Renal pelvis (tissue), 4 donors: ENCODE measurements around the gene COL4A1. TPM values are rescaled to one million over a fixed set of nuclear protein-coding genes. Genes with fewer than 3 reads are reported as not detected.

Experiments
- DNase-seq: peaks from one replicate; pipeline ENCODE4 v3.0.0-alpha.2; 2013
- polyA plus RNA-seq, 3 donors: library from polyadenylated mRNA; unstranded; fragments of 120-200 nt; gene quantifications; one replicate each; pipeline ENCODE4 v1.2.1, GENCODE V29; 2013; ENCODE audit not compliant: insufficient read length in 3 of 3

Gene COL4A1
- polyA plus RNA-seq, 3 donors = 465 to 569 (median 551) TPM

DNA sequence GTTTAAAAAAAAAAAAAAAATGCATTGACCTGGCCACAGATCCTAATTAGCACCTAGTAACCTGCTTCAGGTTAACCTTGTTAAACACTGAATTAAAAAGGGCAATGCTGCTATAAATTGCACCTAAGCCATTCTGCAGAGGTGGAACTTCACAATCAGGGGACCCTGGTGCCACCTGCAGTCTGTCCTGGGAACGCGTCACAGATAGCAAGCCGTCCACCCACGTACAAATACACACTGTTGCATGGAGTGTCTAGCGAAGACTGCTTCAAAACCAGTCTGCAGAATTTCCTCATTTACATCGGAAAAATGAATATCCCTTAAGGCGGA, 169.3 kb downstream of the COL4A1 start:
- no peak for DNase-seq

DNA sequence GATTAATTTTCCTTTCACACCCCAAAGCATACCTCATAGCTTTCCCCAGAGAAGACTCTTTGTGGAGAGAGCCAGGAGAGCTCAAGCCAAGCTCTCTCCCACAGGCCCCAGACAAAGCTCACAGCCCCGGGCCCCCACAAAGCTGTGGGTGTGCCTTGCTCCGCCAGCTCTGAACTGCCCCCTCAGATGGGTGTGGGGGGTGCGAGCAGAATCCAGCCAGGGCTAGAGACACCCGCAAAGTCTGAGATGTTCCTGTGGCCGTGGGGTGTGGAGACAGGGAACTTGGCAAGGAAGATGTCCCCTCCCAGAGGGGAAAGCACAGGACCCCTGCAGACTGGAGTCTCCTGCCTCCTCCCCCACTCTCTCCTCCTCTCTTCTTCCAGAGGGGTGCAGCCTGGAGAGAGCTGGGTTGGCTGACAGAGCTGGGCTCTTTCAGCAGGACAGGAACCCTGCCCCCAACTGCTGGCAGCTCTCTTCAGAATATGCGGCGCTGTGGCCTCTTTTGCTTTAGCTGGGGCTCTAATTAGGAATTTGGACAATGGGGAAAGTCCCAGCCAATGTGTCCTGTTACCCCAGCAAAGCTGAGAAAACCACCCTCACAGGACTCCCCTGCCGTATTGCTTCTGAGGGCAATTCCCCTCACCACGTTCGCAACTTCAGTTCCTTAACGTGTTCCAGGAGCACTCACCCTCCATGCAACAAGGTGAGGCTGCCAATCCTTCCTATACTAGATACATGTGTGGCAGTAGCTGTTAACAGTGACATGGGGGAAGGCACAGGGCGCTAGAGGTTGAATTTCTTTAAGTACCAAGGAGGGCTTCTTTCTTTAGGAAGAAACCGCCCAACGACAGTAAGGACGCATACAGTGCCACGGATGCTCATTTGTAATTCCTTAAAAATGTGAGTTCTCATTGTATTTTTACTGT, 170.0 kb downstream of the COL4A1 start:
- DNase-seq = no peak

DNA sequence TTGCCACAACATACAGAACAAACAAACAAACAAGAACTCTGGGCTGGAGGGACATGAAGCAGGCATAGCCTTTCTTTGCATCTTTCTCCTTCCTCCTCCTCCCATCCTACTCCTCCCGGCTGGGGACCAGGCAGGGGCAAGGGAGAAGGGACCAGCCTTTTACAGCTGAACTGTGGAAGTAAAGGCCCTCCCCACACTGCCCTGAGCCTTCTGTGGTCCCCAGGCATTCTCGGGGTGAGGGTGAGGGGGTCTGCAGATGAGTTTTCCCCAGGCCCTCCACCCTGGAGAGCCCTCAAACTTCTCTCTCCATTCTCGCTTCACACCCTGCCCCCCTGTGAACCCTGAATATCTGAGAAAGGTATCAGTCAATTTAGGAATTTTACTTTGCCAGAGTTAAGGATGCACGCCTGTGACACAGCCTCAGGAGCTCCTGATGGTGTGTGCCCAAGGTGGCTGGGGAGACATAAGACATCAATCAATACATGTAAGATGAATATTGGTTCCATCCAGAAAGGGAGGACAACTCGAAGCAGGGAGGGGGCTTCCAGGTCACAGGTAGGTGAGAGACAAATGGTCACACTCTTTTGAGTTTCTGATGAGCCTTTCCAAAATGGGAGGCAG, 170.9 kb downstream of the COL4A1 start:
- DNase-seq = no peak

DNA sequence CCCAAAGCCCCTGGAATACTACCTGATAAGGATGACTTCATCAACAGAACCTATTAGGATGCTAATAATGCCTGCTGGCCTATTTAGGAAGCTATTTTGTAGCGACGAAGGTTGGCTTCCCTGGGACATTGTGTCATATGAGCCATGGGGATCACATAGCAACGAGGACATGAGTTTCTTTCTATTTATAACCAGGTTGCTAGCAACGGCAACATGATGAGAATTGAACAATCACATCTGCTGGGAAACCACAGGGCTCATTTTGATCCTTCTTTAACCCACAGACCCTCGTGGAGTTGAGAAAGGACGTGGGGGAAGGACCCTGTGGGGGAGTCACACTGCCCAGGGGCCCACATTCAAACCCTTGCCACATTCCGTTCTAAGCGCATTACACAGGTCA, 172.2 kb downstream of the COL4A1 start:
- DNase-seq = peak; percentile 58

DNA sequence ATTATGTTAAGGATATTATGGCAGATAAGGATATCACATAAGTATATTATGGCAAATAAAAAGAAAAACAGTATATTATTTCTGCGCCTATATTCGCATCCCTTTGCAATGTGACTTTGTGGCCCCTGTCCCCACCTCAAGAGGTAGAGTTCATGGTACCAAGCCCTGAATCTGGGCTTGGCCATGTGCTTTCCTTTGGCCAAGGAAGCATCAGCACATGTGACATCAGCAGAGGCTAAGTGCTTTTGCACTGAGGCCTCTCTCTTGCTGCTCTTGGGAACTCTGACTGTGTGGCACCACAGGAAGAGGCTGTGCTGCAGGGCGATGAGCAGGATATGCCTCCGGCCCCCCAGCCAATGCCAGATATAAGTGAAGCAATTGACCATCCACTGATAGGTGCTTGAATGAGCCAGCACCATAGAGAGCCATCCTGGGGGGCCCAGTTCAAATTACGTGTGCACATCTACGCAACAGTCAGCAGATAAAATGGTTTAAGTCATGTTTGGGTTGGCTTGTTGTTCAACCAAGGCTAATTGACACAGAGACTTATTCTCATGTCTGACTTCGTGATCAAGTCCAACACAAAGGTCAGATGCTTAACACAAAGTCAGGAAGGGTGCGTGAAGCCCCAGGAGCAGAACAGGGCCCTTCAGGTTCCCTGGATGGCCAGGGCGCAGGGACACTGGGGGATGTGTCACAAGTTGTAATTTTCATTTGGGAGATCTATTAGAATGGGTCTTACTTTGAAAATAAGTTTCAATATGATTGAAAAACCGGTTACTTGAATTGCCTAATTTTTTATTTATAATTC, 173.3 kb downstream of the COL4A1 start:
- DNase-seq = no peak

DNA sequence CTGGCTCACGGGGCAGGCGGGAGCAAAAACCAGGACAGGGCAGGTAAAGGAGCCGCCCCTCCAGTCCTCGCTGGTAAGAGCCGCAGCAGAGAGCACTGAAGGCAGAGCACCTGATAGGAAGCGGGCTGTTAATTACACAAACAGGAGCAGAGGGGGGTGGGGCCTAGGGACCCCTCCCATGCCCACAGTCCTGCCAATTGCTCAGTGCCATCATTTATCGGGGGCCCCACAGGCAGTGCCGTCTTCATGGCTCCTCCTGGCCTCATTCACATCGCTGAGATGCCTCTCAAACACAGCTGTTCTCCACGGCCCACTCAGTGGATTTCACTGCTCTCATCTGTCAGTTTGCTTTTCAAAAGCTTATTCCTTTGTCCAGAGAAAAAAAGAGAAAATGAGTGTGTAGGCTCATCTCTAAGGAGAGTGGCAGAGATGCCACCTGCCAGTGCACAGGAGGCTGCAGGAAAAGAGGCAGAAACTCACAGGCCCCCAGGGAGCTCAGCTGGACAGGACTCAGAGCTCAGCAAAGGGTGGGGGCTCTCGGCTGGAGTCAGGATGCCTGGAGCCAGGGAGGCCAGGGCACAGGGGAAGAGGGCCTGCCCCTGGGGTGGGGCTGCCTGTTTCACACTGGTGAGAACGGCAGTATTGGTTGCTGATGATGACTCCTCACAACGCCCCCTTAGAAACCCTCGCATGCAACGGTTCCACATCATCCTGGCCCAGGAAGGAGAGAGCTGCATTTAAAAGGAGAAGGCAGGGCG, 174.6 kb downstream of the COL4A1 start:
- DNase-seq = no peak

DNA sequence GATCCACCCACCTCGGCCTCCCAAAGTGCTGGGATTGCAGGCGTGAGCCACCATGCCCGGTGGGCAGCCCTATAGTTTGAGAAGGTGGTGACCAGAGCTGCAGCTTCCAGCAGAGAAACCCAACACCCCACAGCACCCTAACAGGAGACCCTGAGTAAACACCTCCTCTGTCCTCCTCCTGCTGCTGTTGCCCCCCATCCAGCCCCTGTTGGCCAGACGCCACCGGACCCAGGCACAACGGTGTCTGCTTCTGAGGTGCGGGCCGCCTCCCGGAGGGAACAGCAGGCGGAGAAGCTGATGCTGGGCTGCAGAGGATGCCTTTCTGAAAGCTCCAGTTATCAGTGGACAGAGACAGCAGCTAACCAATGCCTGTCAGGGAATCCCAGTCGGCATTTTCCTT, 175.5 kb downstream of the COL4A1 start:
- no peak for DNase-seq

DNA sequence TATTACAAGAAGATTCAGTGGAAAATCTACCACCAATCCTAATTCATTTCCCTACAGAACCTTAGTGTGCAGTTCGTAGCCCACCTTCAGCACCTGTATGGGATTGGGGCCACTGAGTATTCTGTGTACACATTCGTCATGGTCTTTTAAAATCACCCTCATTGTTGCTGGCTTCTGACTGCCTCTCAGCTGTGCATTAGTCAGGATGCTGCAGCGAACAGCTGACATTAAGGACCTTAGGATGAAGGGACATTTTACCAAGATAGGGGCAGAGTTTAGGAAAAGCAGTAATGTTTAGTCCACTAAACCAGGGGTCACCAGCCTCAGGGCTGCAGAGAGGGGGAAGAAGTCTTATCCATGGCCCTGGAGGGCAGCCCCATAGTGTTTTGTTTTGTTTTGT, 176.5 kb downstream of the COL4A1 start:
- DNase-seq = no peak

DNA sequence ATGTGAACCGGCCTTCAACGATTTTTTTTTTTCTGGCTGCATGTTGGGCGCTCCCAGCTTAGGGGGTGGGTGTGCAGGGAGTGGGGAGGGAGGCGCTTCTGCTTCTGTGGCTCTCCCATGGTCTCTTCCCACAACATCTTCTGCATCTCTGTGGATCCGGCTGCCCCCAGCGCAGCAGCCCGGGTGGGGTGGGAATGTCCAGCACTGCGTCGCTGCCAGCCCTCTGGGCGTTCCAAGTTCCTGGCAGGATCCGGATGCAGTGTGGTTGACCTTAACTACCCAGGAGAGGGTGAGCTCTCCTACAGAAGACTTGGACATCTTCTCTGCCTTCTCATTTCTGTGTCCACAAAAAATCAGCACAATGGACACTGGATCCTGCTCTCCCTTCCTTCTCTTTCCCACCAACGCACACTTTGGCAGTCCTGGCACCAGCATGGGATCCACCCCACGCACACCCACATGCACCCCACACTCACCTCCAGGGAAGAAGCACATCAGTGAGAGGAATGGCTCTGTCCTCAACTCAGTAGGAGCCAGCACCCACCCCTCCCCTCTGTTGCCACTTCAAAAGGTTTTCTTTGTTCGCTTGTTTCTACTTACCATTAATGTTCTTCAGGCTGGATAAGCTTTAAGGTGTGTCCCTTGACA, 177.3 kb downstream of the COL4A1 start:
- DNase-seq = no peak

DNA sequence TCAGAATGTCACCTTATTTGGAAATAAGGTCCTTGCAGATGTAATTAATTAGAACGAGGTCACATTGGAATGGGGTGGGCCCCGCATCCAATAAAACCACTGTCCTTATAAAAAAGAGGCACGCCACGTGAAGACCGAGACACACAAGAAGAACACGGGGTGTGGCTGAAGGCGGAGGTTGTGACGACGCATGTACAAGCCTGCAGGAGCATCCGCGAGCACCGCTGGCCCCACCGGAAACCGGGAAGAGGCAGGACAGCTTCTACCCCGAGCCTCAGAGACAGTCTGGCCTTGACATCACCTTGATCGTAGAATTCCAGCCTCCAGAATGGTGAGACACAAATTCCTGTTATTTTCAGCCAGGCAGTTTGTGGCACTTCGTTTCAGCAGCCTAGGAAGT, 177.9 kb downstream of the COL4A1 start:
- DNase-seq = no peak

DNA sequence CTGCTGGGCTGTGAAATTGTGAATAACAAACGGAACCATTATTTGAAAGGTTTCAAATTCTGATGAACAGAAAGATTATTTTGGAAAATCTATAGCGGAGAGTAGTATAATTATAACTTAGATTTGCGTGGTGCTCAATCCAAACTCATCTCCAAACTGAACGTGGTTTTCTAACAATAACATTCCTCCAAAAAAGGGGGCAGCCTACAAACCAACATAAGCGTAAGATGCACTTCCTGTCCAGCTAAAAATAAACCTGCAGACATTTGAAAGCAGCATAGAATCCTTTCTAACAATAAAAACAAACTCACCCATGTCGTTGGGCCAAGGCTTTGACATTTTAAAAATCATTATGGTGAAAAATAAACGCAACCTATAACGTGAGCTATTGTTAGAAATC, 178.4 kb downstream of the COL4A1 start:
- no peak for DNase-seq

DNA sequence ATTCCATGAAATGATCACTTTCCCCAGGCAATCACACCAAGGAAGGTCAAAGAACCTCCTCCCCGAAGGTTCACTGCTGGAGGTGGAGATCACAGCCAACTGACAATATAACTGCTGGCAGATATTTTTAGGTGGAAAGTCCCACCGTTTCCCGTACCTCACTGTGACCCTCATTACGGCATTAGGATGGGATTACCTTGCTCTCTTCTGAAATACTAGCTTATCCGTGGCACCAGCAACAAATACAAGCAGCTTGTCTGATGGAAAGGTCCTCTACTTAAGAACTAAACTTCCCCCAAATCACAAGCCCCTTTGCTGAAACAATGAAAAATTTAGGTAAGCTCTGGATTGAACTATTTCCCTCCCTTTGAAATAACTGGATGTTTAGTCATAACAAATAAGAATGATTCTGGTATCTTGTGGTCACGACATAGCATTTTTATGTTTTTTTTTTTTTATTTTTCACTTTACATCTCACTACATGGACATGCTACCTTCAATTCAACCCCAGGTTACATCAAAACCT, 178.9 kb downstream of the COL4A1 start:
- no peak for DNase-seq

DNA sequence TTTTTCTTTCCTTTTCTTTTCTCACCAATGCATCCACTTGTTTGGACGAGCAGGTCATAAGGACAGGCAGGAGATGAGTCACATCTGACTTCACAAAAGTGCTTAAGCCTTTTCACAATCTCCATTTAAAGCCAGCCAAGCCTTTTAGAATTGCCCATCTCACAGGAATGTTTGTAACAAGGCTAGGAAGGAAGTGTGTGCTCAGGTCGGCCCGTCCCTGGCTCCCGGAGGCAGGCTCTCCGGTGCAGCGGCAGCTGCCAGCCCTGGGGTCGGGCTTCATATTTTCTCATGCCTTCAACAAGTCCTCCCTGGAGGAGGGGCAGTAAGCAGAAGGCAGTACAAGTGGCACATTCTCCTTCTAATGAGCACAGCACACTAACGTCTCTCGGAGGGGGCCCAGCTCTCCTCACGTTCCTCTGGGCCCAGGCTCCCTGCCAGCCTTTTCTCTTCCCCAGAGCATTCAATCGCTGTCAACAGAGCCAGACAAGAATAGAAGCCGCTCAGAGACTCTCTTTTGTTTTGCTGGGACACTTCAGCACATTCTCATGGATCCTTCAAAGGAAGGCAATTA, 180.5 kb downstream of the COL4A1 start:
- no peak for DNase-seq

DNA sequence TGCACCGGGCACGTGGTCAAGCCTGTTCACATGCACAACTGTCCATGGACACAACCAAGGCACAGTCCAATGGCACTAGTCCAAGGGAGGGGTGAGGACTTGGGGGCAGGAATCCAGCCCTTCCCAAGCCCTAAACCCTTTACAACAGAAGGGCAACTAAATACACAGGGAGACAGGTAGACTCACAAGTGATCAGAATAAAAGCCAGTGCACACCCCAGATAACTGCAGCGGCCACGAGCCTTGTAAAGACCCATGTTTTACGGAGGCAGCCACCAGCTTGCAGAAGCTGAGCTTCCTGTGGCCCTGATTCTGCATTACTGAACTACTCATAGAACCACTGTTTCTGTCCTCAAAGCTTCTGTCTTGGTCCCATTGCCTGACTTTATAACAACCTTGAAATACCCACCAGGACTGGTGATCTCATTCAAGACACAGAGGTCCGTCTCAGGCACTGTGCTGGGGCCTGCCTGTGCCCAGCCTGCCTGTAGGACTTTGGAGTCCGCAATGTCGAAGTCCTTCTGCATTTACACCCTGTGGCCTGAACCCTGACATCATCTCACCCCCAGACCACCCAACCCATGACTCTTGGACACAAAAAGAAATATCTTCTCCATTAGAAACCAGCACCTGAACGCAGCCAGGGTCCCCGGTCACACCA, 181.2 kb downstream of the COL4A1 start:
- DNase-seq = no peak

DNA sequence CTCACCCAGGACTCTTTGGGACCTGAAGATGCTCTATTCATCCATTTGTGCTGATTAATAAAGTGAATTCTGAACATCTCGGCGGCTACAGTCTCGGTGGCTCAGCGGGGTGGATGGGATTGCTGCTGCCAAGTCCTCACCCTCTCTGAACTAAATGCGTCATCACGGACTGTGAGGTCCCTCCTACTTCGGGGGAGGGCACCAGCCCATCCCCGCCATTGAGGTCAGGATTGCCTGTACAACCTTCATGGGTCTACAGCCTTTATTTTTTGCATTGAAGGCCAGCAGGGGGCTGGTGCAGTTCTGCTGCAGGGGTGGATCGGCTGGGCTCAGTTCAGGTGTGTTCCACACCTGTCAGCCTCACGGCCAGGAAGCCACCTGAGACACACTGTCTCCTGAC, 181.8 kb downstream of the COL4A1 start:
- DNase-seq = no peak

DNA sequence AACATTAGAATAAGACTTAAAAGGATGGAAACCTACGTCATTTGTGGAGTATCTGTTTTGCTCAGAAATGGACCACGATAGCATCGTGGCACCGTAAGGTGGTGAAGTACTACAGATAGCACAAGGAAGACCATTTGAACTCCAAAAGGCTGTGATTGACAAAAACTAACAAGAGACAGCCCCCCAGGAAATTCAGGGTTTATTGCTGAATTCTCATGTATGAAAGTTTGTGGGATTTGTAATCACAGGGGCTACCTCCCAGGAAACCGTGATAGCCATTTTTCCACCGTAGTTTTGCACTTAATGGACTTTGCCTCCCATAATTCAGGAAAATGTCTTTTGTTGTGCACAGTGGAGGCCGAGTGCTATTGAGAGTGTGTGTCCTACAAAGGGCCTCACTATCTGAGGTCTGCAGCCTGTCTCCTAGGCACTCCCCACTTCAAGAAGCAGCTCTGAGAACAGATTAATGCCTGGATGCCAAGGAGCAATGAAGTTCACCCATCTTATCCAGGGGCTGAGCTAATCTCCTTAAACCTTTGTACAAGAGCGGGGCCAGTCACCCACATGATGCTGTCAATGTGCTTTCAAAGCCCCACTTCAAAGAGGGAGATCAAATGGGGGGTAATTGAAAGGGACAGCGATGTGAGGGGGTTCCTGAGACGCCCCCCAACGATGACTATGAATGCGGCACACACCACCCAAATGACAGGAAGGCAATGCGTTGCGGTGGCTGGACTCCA, 182.6 kb downstream of the COL4A1 start:
- no peak for DNase-seq

DNA sequence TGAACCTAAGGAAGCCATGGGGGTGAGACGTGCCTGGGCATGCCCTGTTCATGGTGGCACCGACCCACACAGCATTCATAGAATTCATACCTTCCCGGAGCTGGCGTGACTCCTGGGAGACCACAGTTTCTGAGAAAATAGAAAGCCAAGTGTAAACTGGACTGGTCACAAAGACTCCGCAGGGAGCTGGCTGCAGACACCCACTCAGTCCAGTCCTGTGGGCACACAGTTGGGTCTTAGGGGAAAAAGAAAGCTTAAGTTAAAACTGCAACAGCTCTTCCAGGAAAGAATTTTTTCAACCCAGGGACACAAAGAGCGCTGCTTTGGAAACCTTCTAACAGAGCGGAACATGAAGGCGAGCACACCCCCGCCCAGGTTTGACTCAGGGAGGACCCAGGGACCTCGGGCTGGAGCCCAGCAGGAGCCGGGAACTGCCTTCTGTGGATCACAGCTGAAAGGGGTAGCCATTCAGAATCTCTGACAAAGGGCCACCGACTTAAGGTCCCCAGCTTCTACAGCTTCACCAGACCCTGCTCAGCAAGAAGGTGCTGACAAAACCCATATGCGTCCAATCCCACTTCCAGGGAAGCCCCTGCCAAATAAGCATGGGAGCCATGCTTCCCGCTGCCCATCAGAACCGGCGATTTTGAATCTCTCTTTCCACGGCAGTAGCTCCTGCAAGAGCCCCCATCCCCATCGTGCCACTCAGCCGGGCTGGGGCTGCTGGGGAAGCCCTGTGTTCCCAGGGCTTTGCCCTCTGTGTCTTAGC, 183.7 kb downstream of the COL4A1 start:
- no peak for DNase-seq

DNA sequence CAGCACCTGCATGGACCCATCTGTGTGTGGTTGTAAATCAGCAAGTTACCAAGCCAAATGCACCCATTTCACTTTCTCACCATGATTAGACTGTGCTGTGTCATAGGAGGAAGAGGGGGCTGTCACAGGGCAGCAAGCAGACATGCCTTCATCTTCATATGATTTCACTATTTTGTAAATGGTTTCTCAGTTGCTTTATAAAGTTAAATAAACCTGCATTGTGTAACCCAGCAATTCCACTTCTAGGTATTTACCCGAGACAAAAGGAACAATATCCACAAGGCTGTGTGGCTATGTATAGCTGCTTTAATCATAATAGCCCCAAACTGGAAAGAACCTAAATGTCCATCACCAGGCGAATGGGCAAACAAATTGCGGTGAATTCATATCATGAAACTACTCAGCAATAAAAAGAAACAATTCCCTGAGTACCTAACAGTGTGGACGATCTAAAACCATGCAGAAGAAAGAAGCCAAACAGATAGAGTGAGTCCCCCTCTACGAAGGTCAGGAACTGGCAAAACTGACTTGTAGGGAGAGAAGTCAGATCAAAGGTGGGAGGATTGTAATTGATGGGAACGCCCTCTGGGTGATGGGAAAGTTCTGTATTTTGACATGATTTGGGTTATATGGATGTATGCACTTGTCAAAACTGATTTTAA, 185.4 kb downstream of the COL4A1 start:
- no peak for DNase-seq
